HepG2 (cell line): ENCODE measurements around the gene OGFOD3. TPM values are rescaled to one million over a fixed set of nuclear protein-coding genes. Genes with fewer than 3 reads are reported as not detected.

ENCODE experiments used
- CHD4 ChIP-seq: fragments of 200-600 bp; sonication (generic); IDR thresholded peaks from 2 replicates; pipeline ENCODE4 v1.7.0; 2017; ENCODE audit warnings: mild to moderate bottlenecking, low read length, borderline replicate concordance
- DR1 ChIP-seq: sonication (generic); formaldehyde crosslinking; IDR thresholded peaks from 2 replicates; pipeline ENCODE4 v1.8.0; 2021; ENCODE audit warnings: mild to moderate bottlenecking, missing genetic modification reagents, inconsistent platforms
- GATAD2A ChIP-seq: IDR thresholded peaks from 2 replicates; pipeline ENCODE4 v1.6.1; 2016
- HOXA5 ChIP-seq: sonication (generic); formaldehyde crosslinking; IDR thresholded peaks from 2 replicates; pipeline ENCODE4 v1.4.0; 2020; ENCODE audit warnings: missing genetic modification reagents
- MTA1 ChIP-seq: sonication (generic); formaldehyde crosslinking; IDR thresholded peaks from 2 replicates; pipeline ENCODE4 v1.4.0; 2020; ENCODE audit warnings: missing genetic modification reagents, mild to moderate bottlenecking, borderline replicate concordance
- NCOA1 ChIP-seq: sonication (generic); formaldehyde crosslinking; IDR thresholded peaks from 2 replicates; pipeline ENCODE4 v1.9.0; 2021; ENCODE audit warnings: missing genetic modification reagents
- POLR2AphosphoS2 ChIP-seq: IDR thresholded peaks from 2 replicates; pipeline ENCODE4 v1.6.1; 2011; ENCODE audit warnings: low read depth, low read length, improper control_type of control experiment
- RFX3 ChIP-seq: IDR thresholded peaks from 2 replicates; pipeline ENCODE4 v1.6.1; 2016; ENCODE audit warnings: missing biosample characterization, missing genetic modification reagents
- RNF2 ChIP-seq: fragments of 450-650 bp; conservative IDR thresholded peaks from 2 replicates; pipeline ENCODE4 v1.6.1; 2016; ENCODE audit warnings: low read depth
- SATB2 ChIP-seq: sonication (generic); formaldehyde crosslinking; IDR thresholded peaks from 2 replicates; pipeline ENCODE4 v1.5.0; 2020; ENCODE audit warnings: missing genetic modification reagents
- SIN3A ChIP-seq: IDR thresholded peaks from 2 replicates; pipeline ENCODE4 v1.6.1; 2011; ENCODE audit warnings: low read depth, mild to moderate bottlenecking, control low read depth, low read length, borderline replicate concordance
- TEAD3 ChIP-seq: optimal IDR thresholded peaks from 2 replicates; pipeline ENCODE3; 2016; ENCODE audit warnings: borderline replicate concordance
- ZBTB38 ChIP-seq: sonication (generic); formaldehyde crosslinking; IDR thresholded peaks from 2 replicates; pipeline ENCODE4 v1.5.1; 2020; ENCODE audit warnings: mild to moderate bottlenecking, missing genetic modification reagents
- ZNF256 ChIP-seq: sonication (generic); formaldehyde crosslinking; conservative IDR thresholded peaks from 2 replicates; pipeline ENCODE4 v1.4.0; 2020; ENCODE audit warnings: missing genetic modification reagents
- ZNF263 ChIP-seq: sonication (generic); formaldehyde crosslinking; IDR thresholded peaks from 2 replicates; pipeline ENCODE4 v1.4.0; 2020; ENCODE audit warnings: missing genetic modification reagents
- ZNF441 ChIP-seq: sonication (generic); formaldehyde crosslinking; IDR thresholded peaks from 2 replicates; pipeline ENCODE4 v1.7.0; 2021; ENCODE audit warnings: missing genetic modification reagents, borderline replicate concordance
- ZNF446 ChIP-seq: sonication (generic); formaldehyde crosslinking; IDR thresholded peaks from 2 replicates; pipeline ENCODE4 v1.5.0; 2020; ENCODE audit warnings: mild to moderate bottlenecking, missing genetic modification reagents
- ZNF724P ChIP-seq: sonication (generic); formaldehyde crosslinking; IDR thresholded peaks from 2 replicates; pipeline ENCODE4 v1.8.0; 2022; ENCODE audit warnings: missing genetic modification reagents, borderline replicate concordance
- ZNF746 ChIP-seq: sonication (generic); formaldehyde crosslinking; IDR thresholded peaks from 2 replicates; pipeline ENCODE4 v1.8.0; 2022; ENCODE audit warnings: mild to moderate bottlenecking, missing genetic modification reagents
- ZNF816 ChIP-seq: sonication (generic); formaldehyde crosslinking; IDR thresholded peaks from 2 replicates; pipeline ENCODE4 v1.8.0; 2022; ENCODE audit warnings: missing genetic modification reagents, mild to moderate bottlenecking, borderline replicate concordance
- polyA plus RNA-seq, 8 experiments: library from polyadenylated mRNA; depleted of rRNA in 3 of 8; stranded (reverse) in 7 of 8; unstranded in 1 of 8; fragments of >200 nt; fragmentation: Illumina TruSeq in 4 of 8; extraction: Trizol in 4 of 8; gene quantifications; 2 replicates each; pipeline versions ENCODE4 v1.2.1 to v1.2.3, GENCODE V29; 2011 to 2016; ENCODE audit warnings: low read depth in 4 of 8, missing spikeins in 1 of 8, mixed read lengths in 1 of 8; ENCODE audit not compliant: insufficient read depth in 1 of 8
- total RNA-seq, 5 experiments: library from RNA; depleted of rRNA; stranded (reverse); fragments of >200 nt; fragmentation: Illumina TruSeq; extraction: Trizol; gene quantifications; 2 replicates each; pipeline ENCODE4 v1.2.3, GENCODE V29; 2016; ENCODE audit warnings: low read depth in 1 of 5
- TF ChIP-seq, protein P1 (sequence below): sonication (generic); formaldehyde crosslinking; IDR thresholded peaks from 2 replicates; pipeline ENCODE4 v1.8.1; 2023; ENCODE audit warnings: missing genetic modification reagents, mild to moderate bottlenecking, borderline replicate concordance
- TF ChIP-seq, protein P2 (sequence below), 2 experiments: sonication (generic) in 1 of 2; formaldehyde crosslinking in 1 of 2; IDR thresholded peaks; 2 replicates each; pipeline versions ENCODE4 v1.6.1 to v1.9.0; 2014 to 2022; ENCODE audit warnings: antibody characterized with exemption in 1 of 2, borderline replicate concordance in 1 of 2, inconsistent platforms in 1 of 2, low read depth in 1 of 2, missing genetic modification reagents in 1 of 2
- TF ChIP-seq, protein P3 (sequence below), 2 experiments: fragments of 450-650 bp in 1 of 2; sonication (generic) in 1 of 2; formaldehyde crosslinking; IDR thresholded peaks; 2 replicates each; pipeline versions ENCODE4 v1.5.0 to v1.8.0; 2020 to 2022; ENCODE audit warnings: mild to moderate bottlenecking in 1 of 2, missing genetic modification reagents in 1 of 2

OGFOD3 gene
- total and polyA plus RNA-seq, 2 of the 13 experiments (the other 11 are each of a cell fraction or from before 2014, with no cell fraction given): 40.0 to 42.1 TPM

DNA sequence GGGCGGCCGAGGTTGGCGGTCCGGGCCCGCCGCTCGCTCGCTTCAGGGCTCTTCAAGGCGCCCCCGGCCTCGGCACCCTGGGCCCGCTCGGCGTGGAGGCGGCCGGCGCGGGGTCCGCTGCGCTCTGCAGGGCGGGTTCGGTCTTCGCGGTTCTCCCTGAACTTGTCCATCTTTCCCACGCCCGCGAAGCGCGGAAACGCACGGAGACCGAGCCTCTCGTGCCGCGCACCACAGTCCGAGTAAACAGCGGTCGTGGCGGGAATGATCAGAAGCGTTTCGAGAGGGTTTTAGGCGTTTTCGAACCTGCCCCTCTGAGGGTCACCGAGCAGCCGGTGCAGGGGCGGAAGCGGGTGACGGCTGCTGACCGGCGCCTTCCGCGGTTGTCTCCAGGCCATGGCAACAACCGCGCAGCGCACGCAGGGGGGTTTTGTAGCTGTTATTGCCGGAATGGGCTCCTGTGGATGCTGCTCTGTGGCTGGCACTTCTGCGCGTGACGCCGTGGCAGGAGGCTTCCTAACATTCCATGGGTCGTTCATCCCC lies 40.6 kb upstream of the OGFOD3 start (continued):
- TF ChIP-seq SIN3A: peak; percentile 73
- TF ChIP-seq MTA1 (CRISPR knock-in tag): peak; percentile 72; the same call in 1 of the 2 replicates
- 0 out of 2 replicates have a peak, but pooled peaks have one; percentile 28 for TF ChIP-seq RNF2
- peak; percentile 78; the same call in 1 of the 2 replicates for TF ChIP-seq ZNF724P (CRISPR knock-in tag)
- TF ChIP-seq, protein P1, sequence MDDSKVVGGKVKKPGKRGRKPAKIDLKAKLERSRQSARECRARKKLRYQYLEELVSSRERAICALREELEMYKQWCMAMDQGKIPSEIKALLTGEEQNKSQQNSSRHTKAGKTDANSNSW (CRISPR knock-in tag): 0 out of 2 replicates have a peak, but pooled peaks have one; percentile 13
- no peak for TF ChIP-seq ZNF256 (CRISPR knock-in tag)
- TF ChIP-seq, protein P2, sequence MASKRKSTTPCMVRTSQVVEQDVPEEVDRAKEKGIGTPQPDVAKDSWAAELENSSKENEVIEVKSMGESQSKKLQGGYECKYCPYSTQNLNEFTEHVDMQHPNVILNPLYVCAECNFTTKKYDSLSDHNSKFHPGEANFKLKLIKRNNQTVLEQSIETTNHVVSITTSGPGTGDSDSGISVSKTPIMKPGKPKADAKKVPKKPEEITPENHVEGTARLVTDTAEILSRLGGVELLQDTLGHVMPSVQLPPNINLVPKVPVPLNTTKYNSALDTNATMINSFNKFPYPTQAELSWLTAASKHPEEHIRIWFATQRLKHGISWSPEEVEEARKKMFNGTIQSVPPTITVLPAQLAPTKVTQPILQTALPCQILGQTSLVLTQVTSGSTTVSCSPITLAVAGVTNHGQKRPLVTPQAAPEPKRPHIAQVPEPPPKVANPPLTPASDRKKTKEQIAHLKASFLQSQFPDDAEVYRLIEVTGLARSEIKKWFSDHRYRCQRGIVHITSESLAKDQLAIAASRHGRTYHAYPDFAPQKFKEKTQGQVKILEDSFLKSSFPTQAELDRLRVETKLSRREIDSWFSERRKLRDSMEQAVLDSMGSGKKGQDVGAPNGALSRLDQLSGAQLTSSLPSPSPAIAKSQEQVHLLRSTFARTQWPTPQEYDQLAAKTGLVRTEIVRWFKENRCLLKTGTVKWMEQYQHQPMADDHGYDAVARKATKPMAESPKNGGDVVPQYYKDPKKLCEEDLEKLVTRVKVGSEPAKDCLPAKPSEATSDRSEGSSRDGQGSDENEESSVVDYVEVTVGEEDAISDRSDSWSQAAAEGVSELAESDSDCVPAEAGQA (IDR thresholded peaks at IDR 0.05; ENCODE audit: low read depth): no peak
- TF ChIP-seq, protein P2 (CRISPR knock-in tag; IDR thresholded peaks at IDR 0.05; ENCODE audit: borderline replicate concordance): peak; percentile 78; the same call in 1 of the 2 replicates
- TF ChIP-seq HOXA5 (CRISPR knock-in tag): no peak
- peak; percentile 27; the same call in 1 of the 2 replicates for TF ChIP-seq ZNF446 (CRISPR knock-in tag)
- 0 out of 2 replicates have a peak, but pooled peaks have one; percentile 2 for TF ChIP-seq POLR2AphosphoS2
- TF ChIP-seq ZNF441 (CRISPR knock-in tag): peak; percentile 16; the same call in 1 of the 2 replicates
- 0 out of 2 replicates have a peak, but pooled peaks have one; percentile 31 for TF ChIP-seq ZNF816 (CRISPR knock-in tag)
- 0 out of 2 replicates have a peak, but pooled peaks have one; percentile 59 for TF ChIP-seq ZNF746 (CRISPR knock-in tag)
- no peak for TF ChIP-seq ZNF263 (CRISPR knock-in tag)
- TF ChIP-seq NCOA1 (CRISPR knock-in tag): 0 out of 2 replicates have a peak, but pooled peaks have one; percentile 17
- 0 out of 2 replicates have a peak, but pooled peaks have one; percentile 35 for TF ChIP-seq ZBTB38
- no peak for TF ChIP-seq DR1 (CRISPR knock-in tag)
- peak; percentile 28 for TF ChIP-seq TEAD3 (CRISPR knock-in tag)
- 0 out of 2 replicates have a peak, but pooled peaks have one; percentile 42 for TF ChIP-seq CHD4
- TF ChIP-seq SATB2 (CRISPR knock-in tag): 0 out of 2 replicates have a peak, but pooled peaks have one; percentile 74
- peak; percentile 61 for TF ChIP-seq RFX3 (CRISPR knock-in tag)
- TF ChIP-seq, protein P3, sequence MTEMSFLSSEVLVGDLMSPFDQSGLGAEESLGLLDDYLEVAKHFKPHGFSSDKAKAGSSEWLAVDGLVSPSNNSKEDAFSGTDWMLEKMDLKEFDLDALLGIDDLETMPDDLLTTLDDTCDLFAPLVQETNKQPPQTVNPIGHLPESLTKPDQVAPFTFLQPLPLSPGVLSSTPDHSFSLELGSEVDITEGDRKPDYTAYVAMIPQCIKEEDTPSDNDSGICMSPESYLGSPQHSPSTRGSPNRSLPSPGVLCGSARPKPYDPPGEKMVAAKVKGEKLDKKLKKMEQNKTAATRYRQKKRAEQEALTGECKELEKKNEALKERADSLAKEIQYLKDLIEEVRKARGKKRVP (CRISPR knock-in tag; IDR thresholded peaks at IDR 0.05): peak in 1 of 2 experiments; percentile 35; a peak in 1 of 4 replicates
- TF ChIP-seq GATAD2A (CRISPR knock-in tag): no peak
